GM15510 (cell line): Measurements from ENCODE around the gene COL8A2.

Experiments
- POLR2A ChIP-seq: IDR thresholded peaks from 3 replicates; pipeline ENCODE4 v1.6.1; 2011; ENCODE audit warnings: borderline replicate concordance; ENCODE audit not compliant: insufficient read length; ENCODE audit errors: extremely low read depth

Gene COL8A2

DNA sequence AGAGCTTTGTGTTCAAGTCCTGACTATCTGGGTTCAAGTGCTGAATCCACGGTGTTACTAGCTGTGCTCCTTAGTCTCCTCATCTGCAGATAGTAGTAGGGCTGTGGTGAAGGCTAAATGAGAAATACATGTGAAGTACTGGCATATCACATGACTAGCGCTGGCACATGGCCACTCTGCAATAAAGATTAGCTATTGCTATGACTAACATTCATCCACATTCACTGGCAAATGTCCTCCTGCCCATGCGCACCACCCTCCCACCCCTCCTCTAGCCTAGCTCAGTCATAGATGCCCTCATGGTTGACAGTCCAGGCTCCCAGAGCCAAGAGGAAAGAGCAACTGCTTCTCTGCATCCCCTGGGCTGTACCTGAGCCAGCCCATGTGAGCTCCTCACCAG is 8.5 kb upstream of the COL8A2 start:
- no peak for TF ChIP-seq POLR2A

DNA sequence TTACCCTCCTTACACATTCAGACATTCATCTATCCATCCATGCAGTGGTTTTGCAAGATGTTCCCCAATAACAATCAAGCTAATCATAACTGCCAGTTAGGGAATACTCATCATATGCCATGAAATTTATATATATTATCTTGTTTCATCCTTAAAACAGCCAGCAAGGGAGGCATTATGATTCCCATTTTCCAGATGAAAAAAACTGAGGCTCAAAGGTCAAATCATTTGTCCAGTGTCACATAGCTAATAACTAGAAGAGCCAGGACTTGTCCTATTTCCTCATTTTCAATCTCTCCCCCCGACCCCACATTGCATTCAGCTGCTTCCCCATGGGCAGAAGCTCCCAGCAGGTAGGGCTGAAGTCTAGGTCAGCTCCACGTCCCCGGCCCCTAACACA is 7.0 kb upstream of the COL8A2 start:
- no peak for TF ChIP-seq POLR2A

DNA sequence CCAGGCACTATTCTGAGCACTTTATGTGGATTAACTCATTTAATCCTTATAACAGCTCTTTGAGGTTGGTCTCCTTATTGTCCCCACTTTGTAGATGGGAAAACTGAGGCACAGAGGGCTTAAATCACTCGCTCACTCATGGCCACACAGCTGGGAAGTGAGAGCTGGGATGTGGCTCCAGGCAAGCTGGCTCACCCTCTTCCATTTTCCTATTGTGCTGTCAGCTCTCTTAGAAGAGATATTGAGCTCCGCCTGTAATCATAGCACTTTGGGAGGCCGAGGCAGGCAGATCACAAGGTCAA is 3.8 kb upstream of the COL8A2 start:
- TF ChIP-seq POLR2A = no peak

DNA sequence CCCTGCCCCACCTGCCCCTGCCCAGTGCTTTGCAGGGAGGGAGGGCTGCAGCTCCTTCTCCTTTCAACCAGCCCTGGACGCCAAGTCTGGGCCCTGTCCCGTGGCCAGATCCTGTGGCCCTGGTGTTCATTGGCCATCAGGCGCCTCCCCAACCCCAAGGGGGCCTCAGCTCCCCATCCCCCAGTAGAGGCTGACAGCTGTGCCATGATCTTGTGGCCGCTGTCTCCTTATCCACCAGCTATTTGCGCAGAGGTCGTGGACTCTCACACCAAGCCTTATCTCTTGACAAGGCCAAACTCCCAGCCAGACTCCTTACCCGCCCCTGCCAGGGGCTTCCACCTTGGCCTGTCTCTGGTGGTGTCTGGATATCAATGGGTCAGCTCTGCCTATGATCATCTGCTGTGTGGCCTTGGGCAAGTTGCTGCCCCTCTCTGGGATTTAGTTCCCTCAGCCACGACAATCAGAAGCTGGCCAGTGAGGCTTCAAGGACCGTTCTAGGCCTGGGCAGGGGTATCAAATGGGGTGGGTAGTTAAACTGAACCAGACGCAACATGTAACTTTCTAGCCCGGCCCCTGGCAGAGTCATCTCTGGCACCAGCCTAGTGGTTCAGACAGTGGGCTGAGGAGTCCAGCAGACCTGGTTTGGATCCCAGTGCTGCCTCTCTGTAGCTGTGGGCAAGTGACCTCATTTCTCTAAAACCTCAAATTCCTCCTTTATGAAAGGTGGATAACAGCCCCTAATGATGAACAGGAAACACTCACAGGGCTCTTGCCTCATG is 3.3 kb upstream of the COL8A2 start:
- no peak for TF ChIP-seq POLR2A

DNA sequence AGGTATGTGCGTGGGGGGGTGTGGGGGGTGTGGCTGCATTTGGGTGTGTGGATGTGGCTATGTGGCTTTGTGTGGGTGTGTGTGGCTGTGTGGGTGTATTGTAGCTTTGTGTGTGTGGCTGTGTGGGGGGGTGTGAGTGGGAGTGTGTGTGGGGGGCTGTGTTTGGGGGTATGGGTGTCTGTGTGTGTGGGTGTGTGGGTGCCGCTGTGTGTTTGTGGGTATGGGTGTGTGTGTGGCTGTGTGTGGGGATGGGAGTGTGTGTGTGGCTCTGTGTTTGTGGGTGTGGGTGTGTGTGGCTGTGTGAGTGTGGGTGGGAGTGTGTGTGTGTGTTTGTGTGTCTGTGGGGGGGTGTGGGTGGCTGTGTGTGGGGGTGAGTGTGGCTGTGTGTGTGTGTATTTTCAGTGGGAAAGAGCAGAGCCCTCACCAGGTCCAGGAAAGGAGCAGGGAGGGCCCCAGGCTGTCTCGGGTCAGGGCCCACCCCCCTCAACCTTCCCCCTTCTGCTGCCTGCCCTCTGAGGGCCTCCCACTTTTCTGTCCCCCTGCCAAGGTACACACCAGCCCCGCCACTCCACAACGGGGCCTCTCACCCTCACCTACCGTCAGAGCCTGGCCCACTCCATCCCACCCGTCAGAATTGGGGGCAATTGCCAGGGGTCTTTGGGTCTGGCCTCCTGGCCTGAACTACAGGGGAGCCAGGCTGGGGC is 1.9 kb upstream of the COL8A2 start:
- TF ChIP-seq POLR2A = no peak

DNA sequence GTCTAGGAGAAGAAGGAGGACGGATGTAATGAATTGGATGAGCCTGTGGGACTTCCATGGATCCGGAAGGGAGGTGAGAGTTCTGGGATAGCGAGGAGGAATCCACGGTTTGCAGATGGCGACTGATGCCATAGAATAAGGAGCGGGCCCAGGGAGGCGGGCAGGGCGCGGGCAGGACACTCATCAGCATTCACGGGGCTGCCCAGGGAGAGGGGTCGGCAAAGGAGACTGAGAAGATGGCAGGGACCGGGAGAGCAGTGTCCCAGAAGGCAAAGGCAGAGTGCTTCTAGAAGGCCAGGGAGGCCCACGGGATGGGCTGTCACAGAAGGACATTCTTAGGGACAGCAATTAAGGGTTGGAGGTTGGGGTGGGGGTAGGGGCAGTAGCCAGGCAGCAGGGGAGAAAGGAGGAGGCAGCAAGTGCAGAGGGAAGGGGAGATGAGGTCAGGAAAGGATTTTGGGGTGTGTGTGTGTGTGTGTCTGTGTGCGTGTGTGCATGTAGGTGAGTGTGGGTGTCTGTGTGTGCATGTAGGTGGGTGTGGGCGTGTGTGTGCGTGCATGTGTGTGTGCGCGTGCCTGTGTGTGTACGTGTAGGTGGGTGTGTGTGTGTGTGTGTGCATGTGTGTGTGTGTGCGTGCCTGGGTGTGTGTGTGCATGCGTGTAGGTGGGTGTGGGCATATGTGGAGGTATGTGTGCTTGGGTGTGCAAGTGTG is 1.1 kb upstream of the COL8A2 start:
- no peak for TF ChIP-seq POLR2A

DNA sequence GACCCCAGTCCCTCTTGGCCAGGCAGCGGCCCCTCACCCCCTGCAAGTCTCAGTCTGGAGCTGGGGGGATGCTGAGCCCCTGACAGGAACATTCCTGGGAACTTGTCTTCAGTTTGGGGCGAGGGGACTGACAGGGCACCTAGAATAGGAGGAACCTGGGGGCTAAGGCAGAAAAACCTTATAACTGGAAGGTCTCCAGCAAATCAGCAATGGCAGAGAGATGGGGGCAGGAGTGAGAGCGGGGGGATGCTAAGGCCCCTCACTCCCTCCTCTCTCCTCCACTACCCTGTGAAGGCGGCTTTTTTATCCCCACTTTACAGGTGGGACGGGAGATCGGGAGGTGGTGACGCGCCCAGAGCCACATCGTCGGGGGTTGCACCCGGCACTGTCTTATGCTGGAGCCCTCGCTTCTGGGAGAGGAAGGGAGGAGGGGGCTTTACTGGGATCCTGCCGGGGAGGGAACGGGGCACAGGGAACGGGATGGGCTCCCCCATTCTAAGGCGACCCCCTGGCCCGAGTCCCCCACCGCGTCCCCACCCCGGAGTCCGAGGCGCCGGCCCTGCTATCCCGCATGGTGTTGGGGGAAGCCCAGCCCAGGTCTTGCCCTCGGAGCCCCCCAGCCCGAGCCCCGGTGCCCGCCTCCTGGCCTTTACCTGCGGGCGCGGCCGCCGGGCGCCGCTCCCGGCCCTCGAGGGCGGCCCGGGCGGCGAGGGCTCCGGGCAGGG is 456 bp downstream of the COL8A2 start:
- no peak for TF ChIP-seq POLR2A

DNA sequence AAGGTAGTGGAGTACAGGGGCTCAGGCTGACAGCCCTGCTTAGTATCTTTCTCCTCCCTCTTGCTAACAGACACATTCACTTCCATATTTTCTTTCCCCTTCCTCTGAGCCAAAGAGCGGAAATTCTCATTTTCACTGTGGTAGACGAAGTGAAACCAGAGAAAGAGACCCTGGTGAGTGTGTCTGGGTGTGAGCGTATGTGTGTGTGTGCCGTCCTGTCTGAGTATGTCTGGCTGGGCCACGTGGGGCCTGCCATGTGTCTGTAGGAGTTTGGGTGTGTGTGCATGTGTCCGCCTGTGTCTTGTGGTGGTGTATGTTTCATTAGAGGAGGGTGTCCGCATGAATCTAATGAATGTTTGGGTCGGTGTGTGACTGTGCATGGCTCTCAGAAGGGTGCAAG is 1.7 kb downstream of the COL8A2 start:
- TF ChIP-seq POLR2A = no peak

DNA sequence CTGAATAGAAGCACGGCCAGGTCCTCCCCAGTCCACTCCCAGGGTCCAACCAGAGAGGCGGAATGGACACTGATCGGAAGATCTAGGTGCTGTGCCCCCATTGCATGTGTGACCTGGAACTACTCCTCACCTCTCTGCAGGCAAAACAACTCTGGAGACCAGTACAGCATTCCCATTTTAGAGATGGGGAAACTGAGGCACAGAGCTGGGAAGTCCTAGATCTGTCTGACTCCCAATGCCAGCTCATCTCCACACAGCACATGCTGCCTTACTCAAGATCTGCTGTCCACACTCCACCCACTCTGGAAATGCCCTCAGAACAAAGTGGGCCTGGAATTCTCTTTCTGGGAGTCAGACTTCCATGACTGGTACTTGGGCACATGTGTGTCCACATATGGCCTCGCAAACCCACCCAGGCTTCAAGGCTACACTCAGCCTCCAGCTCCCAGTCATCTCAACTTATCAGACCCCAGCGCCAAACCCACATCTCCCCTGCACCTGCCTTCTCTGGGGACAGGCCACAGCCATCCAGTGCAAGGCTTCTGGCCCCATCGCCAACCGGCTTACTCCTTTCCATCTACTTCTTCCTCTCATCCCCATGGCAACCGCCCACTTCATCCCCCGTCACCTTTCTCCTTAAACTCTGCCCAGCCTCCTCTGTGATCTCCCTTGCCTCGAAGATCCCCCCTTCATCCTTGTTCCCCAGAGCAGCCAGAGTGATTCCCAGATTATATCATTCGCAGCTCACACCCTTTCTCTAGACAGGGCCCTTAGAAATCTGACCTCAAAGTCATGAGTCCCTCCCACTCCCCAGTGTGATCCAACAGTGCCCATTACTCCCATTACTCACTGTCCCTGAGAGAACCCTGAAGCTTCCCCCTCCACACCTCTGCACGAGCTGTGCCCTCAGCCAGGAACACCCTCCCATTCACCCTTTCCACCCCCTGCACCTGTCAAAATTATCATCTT is 2.7 kb downstream of the COL8A2 start:
- no peak for TF ChIP-seq POLR2A

DNA sequence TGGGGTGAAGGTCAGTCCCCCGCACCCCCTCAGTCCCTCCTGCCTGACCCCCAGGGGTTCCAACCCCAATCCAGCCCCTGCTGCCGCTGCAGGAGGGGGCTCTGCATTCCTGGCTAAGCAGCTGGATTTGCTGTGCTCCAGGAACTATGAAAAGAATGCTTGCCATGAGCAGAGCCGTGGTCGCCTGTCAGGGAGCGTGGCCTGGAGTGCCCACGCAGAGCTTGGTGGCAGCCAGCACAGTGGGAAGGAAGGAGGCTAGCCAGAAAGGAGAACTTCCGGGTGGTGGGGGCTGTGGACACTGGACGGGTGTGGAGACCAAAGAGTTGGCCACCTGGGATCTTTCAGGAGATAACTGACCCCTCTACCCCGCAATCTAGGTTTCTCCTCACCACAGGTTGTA is 5.6 kb downstream of the COL8A2 start:
- no peak for TF ChIP-seq POLR2A

DNA sequence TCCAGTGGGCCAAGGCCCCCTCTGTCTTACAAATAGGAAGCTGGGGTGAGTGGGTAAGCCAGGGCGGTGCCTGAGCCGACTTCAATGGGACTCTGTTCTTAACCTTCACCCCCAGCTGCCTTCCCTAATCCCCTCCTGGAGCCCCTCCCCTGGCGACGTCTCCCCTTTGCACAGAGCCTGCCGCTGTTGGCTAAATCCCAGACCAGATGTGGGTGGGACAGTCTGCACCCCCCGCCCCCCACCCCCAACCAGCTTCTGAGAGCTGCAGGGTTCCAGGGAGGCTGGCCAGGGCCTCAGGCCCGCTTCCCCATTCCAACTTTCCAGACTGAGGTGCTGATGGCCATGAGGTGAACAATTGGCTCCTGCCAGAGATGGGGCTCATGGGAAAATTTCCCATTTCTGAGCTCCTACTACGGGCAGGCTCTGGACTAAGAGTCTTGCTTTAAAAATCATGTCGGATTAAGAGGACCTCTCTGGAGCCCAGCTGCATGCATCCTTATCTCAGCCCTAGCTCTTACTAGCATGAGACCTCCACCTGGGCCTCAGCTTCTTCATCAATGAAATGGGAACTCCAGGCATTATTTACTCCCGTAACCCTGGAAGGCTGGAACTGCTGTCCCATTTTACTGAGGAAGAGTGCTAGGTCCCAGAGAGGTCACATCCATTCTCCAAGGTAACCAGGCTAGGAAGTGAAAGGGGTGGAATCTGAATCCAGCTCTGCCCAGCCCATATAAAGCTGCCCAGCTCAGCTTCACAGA is 6.4 kb downstream of the COL8A2 start:
- TF ChIP-seq POLR2A = no peak

DNA sequence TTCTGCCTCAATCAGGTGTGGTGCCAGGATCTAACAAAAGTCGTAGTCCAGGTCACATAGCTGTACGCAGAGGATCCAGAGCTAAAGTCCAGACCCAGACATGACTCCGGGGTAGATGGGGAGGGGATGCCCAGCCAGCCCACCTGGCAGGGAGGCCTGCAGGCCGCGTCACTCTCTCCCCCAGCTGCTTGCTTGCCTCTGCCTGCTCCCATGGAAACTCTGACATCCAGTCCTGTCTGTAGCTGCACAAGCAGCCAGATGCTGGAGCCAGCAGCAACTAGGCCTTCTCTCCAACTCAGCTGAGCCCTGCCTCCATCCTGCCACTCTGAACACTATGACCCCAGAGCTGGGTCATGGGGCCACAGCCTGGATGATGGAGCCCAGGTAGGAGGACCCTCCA is 8.1 kb downstream of the COL8A2 start:
- TF ChIP-seq POLR2A = no peak

DNA sequence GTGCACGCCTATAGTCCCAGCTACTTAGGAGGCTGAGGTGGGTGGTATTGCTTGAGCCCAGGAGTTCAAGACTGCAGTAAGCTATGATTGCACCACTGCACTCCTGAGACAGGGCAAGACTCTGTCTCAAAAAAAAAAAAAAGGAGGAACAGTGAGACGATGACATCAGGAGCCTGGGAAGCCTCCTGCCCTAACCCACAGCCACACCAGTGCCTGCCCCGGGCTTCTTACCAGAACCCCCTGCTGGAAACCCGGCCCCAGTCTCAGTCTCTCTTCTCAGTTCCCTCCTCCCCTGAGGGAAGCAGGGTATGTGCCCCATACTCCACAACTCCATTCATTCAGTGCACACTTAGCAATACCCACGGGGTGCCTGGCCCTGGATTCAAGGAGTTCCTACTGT is 9.1 kb downstream of the COL8A2 start:
- no peak for TF ChIP-seq POLR2A
